ENCODE data around the gene DGCR6L.
"Not testable (repeated sequence)": the region's sequence is repeated elsewhere in the genome, so short reads cannot be mapped to it uniquely, and the experiment has no call there.

DNA sequence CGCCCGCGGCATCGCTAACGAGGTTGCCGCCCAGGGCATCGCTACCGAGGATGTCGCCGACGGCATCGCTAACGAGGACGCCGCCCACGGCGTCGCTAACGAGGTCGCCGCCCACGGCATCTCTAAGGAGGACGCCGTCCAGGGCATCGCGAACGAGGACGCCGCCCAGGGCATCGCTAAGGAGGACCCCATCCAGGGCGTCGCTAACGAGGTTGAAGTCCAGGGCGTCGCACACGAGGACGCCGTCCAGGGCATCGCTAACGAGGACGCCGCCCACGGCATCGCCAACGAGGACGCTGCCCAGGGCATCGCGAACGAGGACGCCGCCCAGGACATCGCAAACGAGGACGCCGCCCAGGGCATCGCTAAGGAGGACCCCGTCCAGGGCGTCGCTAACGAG, 40.4 kb upstream of the DGCR6L start:
- not testable (repeated sequence) for TF ChIP-seq CTCF (conservative IDR thresholded peaks at IDR 0.05; ENCODE audit: low read depth, low read length); EZH2 (IDR thresholded peaks at IDR 0.05; ENCODE audit: borderline replicate concordance, low read depth, low read length, poor library complexity, severe bottlenecking)

Data from A673 (cell line).